ENCODE data around the gene SDK2.

Gene SDK2

DNA sequence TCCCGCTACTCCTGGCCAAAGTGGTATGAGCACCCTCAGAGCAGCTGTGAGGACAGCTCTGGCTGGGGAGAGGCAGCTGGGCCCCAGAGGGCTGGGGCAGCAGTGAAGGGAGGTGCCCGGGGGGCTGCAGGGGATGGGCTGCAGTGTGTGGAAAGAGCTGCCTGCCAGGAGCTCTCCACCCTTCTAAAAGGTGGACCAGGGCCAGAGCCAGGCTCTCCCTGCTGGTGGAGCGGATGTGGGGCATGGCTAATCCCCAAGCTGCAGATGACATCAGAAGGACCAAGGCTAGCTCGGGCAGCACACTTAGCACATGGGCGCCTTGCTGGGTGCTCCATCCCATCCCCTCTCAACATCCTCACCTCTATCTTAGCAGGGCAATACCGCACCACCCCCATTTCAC lies 103.1 kb downstream of the SDK2 start:
- no peaks in the 10 kb centered on the region for H3K36me3 Mint-ChIP-seq
- no peak overlapping the region for H3K27ac Mint-ChIP-seq
- H3K9me3 Mint-ChIP-seq: no peaks in the 10 kb centered on the region
- H3K27me3 Mint-ChIP-seq: no peaks in the 10 kb centered on the region
- H3K4me3 Mint-ChIP-seq: no peak overlapping the region
- no peaks in the 10 kb centered on the region for H3K4me1 Mint-ChIP-seq

GRCh38 chr17:73539166-73539565 lies 105.1 kb downstream of the SDK2 start:
- Mint-ChIP-seq H3K27me3 (no peaks in the 10 kb centered on the region), H3K27ac (no peak overlapping the region), H3K4me1 (peaks cover 8% of the 10 kb centered on the region), H3K4me3 (no peak overlapping the region), H3K36me3 (no peaks in the 10 kb centered on the region), H3K9me3 (no peaks in the 10 kb centered on the region)

GRCh38 chr17:73538445-73538844 lies 105.8 kb downstream of the SDK2 start:
- Mint-ChIP-seq H3K4me1 (peaks cover 8% of the 10 kb centered on the region), H3K27me3 (no peaks in the 10 kb centered on the region), H3K27ac (no peak overlapping the region), H3K36me3 (no peaks in the 10 kb centered on the region), H3K9me3 (no peaks in the 10 kb centered on the region), H3K4me3 (no peak overlapping the region)

- H3K4me1 Mint-ChIP-seq: peaks cover 8% of the 10 kb centered on the region
- H3K27me3 Mint-ChIP-seq: no peaks in the 10 kb centered on the region
- no peaks in the 10 kb centered on the region for H3K36me3 Mint-ChIP-seq
- no peak overlapping the region for H3K27ac Mint-ChIP-seq
- H3K9me3 Mint-ChIP-seq: no peaks in the 10 kb centered on the region
- H3K4me3 Mint-ChIP-seq: no peak overlapping the region
Measured at GRCh38 chr17:73536700-73537605, 107.3 kb downstream of the SDK2 start.

DNA sequence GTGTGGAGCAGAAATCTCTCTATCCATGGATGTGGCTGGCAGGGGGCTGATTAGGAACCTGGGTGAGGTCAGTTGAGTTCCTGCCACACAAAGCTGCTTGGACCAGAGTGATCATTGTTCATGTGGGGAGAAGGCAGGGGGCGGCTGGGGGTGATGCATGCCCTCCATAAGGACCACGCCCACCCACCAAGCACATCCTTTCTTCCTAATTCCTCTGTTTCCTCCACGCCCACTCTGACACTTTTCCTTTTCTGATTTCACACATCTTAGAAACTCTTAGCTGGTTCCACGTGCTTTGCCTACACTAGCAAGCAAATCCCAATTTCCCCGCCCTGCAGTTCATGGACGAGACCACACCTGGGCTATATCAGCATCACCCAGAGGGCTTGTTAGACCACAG lies 108.5 kb downstream of the SDK2 start:
- Mint-ChIP-seq H3K4me1 (peaks cover 8% of the 10 kb centered on the region), H3K4me3 (no peak overlapping the region), H3K36me3 (no peaks in the 10 kb centered on the region), H3K9me3 (no peaks in the 10 kb centered on the region), H3K27ac (no peak overlapping the region), H3K27me3 (no peaks in the 10 kb centered on the region)

DNA sequence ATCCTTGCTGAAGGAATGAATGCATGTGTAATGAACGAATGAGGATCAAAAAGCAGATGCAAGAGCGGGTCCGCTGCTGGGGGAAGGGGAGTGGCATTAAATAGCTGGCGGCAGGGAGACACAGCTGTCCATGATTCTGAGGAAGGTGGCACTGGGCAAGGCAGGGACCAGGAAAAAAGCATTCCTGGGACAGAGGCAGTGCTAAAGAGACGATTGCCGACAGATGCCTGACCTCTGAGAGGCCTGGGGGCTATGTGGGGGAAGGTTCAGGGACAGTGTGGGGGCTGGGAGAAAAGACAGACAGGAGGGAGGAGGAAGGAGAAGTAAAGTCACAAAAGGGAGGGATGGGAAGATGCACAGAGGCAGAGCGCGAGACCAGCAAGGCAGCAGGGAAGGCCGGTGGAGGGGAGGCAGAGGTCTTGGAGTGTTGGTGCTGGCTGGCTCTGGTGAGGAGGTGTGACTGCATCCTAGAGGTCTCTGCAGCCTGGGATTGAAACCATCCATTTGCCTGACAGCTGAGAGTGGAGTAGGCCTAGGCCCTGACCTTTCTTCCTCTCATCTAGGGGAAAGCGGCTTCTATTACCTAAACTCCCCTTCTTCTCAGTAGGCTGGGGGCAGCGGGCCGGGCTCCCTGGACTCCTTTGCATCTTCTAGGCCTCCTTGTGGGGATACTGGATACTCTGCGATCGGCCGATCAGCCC lies 109.9 kb downstream of the SDK2 start:
- H3K4me1 Mint-ChIP-seq: peaks cover 8% of the 10 kb centered on the region
- H3K4me3 Mint-ChIP-seq: no peak overlapping the region
- no peaks in the 10 kb centered on the region for H3K9me3 Mint-ChIP-seq
- no peaks in the 10 kb centered on the region for H3K27me3 Mint-ChIP-seq
- no peak overlapping the region for H3K27ac Mint-ChIP-seq
- no peaks in the 10 kb centered on the region for H3K36me3 Mint-ChIP-seq

- Mint-ChIP-seq H3K36me3 (no peaks in the 10 kb centered on the region), H3K9me3 (no peaks in the 10 kb centered on the region), H3K27me3 (no peaks in the 10 kb centered on the region), H3K4me3 (no peak overlapping the region), H3K4me1 (peaks cover 8% of the 10 kb centered on the region), H3K27ac (no peak overlapping the region)
Measured at GRCh38 chr17:73533781-73534180, 110.5 kb downstream of the SDK2 start.

DNA sequence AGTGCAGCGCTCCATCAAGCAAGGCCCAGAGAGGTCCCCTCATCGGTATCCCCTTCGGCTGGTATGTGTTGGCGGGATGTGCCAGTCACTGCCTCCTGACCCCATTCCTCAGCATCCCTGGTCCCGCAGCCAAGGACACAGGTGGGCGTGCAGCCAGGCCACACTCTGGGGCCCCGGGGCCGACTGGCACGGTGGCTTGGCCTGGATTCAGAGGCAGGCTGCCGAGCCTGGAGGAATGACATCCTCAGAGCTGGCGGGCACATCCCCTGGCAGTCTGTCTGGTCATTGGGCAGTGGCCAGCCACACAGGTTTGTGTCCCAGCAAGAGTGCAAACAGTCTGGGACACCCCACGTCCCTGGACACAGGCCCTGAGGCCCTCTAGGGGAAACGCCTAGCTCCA lies 111.1 kb downstream of the SDK2 start:
- Mint-ChIP-seq H3K27ac (no peak overlapping the region), H3K36me3 (no peaks in the 10 kb centered on the region), H3K9me3 (no peaks in the 10 kb centered on the region), H3K27me3 (no peaks in the 10 kb centered on the region), H3K4me3 (no peak overlapping the region), H3K4me1 (peaks cover 8% of the 10 kb centered on the region)

GRCh38 chr17:73532421-73532901 lies 111.8 kb downstream of the SDK2 start:
- Mint-ChIP-seq H3K9me3 (no peaks in the 10 kb centered on the region), H3K27ac (no peak overlapping the region), H3K27me3 (no peaks in the 10 kb centered on the region), H3K36me3 (no peaks in the 10 kb centered on the region), H3K4me3 (no peak overlapping the region), H3K4me1 (peaks cover 8% of the 10 kb centered on the region)

- no peak overlapping the region for H3K27ac Mint-ChIP-seq
- H3K27me3 Mint-ChIP-seq: no peaks in the 10 kb centered on the region
- no peaks in the 10 kb centered on the region for H3K9me3 Mint-ChIP-seq
- H3K4me3 Mint-ChIP-seq: no peak overlapping the region
- H3K4me1 Mint-ChIP-seq: peaks cover 8% of the 10 kb centered on the region
- no peaks in the 10 kb centered on the region for H3K36me3 Mint-ChIP-seq
Measured at GRCh38 chr17:73531158-73531557, 113.1 kb downstream of the SDK2 start.

DNA sequence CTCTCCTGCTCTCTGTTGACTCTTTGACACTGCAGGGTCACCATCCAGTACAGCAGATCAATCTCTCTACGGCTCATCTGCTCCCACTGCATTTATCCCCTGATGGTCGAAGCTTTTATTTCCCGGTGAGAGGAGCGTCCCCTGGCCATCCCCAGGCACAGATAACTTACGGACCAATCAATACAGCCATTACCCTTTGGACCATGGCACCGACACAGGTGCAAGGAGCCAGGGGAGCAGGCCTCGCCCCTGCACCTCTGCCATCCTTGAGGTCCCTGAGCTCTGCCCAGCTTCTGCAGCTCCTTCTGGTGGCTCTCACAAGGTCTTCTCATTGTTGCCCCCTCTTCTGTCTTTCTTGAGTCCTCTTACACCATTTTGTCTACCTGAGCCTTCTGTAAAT lies 115.6 kb downstream of the SDK2 start:
- Mint-ChIP-seq H3K27me3 (no peaks in the 10 kb centered on the region), H3K9me3 (no peaks in the 10 kb centered on the region), H3K27ac (no peak overlapping the region), H3K4me3 (no peak overlapping the region), H3K36me3 (no peaks in the 10 kb centered on the region), H3K4me1 (no peaks in the 10 kb centered on the region)

- no peak overlapping the region for H3K27ac Mint-ChIP-seq
- no peak overlapping the region for H3K4me3 Mint-ChIP-seq
- no peaks in the 10 kb centered on the region for H3K27me3 Mint-ChIP-seq
- H3K36me3 Mint-ChIP-seq: no peaks in the 10 kb centered on the region
- no peaks in the 10 kb centered on the region for H3K4me1 Mint-ChIP-seq
- no peaks in the 10 kb centered on the region for H3K9me3 Mint-ChIP-seq
Measured at GRCh38 chr17:73526952-73527351, 117.3 kb downstream of the SDK2 start.

GRCh38 chr17:73524941-73525679 lies 119.1 kb downstream of the SDK2 start:
- no peaks in the 10 kb centered on the region for H3K27me3 Mint-ChIP-seq
- no peak overlapping the region for H3K4me3 Mint-ChIP-seq
- no peak overlapping the region for H3K27ac Mint-ChIP-seq
- H3K36me3 Mint-ChIP-seq: no peaks in the 10 kb centered on the region
- no peaks in the 10 kb centered on the region for H3K4me1 Mint-ChIP-seq
- H3K9me3 Mint-ChIP-seq: no peaks in the 10 kb centered on the region

- no peak overlapping the region for H3K27ac Mint-ChIP-seq
- no peaks in the 10 kb centered on the region for H3K27me3 Mint-ChIP-seq
- no peaks in the 10 kb centered on the region for H3K36me3 Mint-ChIP-seq
- H3K4me1 Mint-ChIP-seq: no peaks in the 10 kb centered on the region
- no peak overlapping the region for H3K4me3 Mint-ChIP-seq
- H3K9me3 Mint-ChIP-seq: no peaks in the 10 kb centered on the region
Measured at GRCh38 chr17:73522696-73523095, 121.5 kb downstream of the SDK2 start.

GRCh38 chr17:73522107-73522506 lies 122.1 kb downstream of the SDK2 start:
- no peaks in the 10 kb centered on the region for H3K4me1 Mint-ChIP-seq
- H3K27ac Mint-ChIP-seq: no peak overlapping the region
- no peaks in the 10 kb centered on the region for H3K9me3 Mint-ChIP-seq
- no peak overlapping the region for H3K4me3 Mint-ChIP-seq
- H3K27me3 Mint-ChIP-seq: no peaks in the 10 kb centered on the region
- no peaks in the 10 kb centered on the region for H3K36me3 Mint-ChIP-seq

GRCh38 chr17:73521376-73521775 lies 122.9 kb downstream of the SDK2 start:
- H3K4me3 Mint-ChIP-seq: no peak overlapping the region
- H3K36me3 Mint-ChIP-seq: no peaks in the 10 kb centered on the region
- H3K27ac Mint-ChIP-seq: no peak overlapping the region

More at GRCh38 chr17:73521376-73521775, 122.9 kb downstream of the SDK2 start:
- Mint-ChIP-seq H3K4me1 (no peaks in the 10 kb centered on the region), H3K27me3 (no peaks in the 10 kb centered on the region), H3K9me3 (no peaks in the 10 kb centered on the region)

Data from activated naive CD4-positive, alpha-beta T cell treated with anti-CD3 and anti-CD28 coated beads, Interleukin-2, amount 50 U/mL, for 24 hours (primary cell).